Measurements from ENCODE around the gene CDCA8. TPM values are rescaled to one million over a fixed set of nuclear protein-coding genes. Genes with fewer than 3 reads are reported as not detected.
"Not testable (repeated sequence)": the region's sequence is repeated elsewhere in the genome, so short reads cannot be mapped to it uniquely, and the experiment has no call there.

Gene CDCA8
- total RNA-seq, 1 donor from 2014 or later: 1.2 TPM

DNA sequence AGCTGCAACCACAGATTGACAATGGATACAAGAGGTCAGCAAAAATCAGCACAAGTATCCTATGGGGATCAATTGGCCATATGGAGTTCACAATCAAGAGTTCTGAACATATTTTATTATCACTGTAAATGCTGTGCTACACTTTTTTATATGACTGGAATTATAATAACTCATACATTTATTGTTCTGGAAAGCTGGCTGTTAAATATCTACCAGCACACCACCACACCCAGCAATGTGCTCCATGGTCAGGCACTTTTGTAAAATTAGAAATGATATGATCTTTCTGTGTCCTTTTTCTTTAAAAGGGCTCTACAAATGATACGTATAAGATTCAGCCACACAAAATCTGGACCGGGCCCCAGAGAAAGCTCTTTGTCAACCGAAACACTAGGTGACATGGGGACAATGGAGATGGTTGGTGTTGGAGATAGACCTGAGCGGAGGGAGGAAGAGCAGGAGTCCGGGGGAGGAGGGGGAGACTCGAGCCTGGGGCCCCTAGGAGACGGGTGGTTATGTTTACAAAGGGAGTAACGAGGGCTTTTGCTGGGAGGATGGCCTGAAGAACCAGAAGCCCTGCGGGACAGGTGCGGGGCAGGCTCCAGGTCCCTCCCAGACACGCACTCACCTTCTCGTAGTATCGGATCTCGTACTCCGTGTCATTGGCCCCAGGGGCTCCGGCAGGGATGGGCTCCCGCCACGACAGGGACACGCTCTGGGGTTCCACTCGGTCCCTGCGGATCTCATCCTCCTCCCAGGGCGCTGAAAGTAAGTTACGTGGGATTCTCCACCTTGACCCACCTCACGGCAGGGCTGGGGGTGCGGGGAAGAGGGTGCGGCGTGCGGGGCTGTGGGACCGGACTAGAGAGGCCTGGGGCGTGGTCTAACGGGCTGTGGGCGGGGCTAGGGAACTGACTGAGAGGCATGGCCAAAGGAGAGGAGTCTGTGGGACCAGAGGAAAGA is 42.6 kb downstream of the CDCA8 start:
- DNase-seq (ENCODE audit: low spot score): no peak

DNA sequence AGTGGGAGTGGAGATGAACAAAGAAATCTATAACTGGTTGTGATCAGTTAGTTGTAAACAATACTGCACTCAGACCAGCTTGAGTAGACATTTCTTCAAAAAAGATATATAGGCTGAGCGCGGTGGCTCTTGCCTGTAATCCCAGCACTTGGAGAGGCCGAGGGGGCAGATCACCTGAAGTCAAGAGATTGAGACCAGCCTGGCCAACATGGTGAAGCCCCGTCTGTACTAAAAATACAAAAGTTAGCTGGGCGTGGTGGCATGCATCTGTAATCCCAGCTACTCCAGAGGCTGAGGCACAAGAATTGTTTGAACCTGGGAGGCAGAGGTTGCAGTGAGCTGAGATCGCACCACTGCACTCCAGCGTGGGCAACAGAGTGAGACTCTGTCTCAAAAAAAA is 45.7 kb downstream of the CDCA8 start:
- DNase-seq (ENCODE audit: low spot score): not testable (repeated sequence)

DNA sequence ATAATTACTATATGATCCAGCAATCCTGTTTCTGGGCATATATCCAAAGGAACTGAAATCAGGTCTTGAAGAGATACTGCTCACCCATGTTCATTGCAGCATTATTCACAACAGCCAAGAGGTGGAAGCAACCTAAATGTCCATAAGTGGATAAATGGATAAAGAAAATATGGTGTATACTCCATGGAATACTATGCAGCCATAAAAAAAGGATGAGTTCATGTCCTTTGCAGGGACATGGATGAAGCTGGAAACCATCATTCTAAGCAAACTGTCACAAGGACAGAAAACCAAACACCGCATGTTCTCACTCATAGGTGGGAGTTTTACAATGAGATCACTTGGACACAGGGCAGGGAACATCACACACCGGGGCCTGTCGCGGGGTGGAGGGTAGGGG is 46.3 kb downstream of the CDCA8 start:
- not testable (repeated sequence) for DNase-seq (ENCODE audit: low spot score)

DNA sequence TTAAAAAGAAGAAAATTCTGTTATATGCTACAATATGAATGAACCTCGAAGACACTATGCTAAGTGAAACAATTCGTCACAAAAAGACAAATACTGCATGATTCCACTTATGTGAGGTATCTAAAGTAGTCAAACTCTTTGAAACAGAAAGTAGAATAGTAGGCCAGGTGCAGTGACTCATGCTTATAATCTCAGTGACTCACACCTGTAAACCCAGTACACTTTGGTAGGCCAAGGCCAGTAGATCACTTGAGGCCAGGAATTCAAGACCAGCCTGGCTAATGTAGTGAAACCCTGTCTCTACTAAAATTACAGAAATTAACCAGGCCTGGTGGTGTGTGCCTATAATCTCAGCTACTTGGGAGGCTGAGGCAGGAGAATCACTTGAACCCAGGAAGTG is 46.9 kb downstream of the CDCA8 start:
- no peak for DNase-seq (ENCODE audit: low spot score)

DNA sequence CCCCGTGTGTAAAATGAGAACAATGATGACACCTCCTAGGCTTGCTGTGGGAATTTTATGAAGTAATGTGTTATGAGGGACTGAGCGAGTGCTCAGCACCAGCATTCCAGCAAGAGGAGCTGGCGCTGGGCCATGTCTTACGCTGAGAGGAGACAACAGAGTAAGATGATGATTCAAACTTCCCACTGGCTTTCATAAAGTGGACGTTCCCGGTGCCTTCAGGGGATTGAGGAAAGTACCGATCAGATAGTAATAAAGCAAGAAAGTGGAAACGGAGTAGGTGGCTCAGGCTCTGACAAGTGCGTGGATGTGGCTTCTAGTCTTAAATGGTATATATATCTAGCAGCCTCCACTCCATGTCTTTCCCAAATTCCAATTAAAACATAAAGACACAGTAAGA is 48.8 kb downstream of the CDCA8 start:
- no peak for DNase-seq (ENCODE audit: low spot score)

DNA sequence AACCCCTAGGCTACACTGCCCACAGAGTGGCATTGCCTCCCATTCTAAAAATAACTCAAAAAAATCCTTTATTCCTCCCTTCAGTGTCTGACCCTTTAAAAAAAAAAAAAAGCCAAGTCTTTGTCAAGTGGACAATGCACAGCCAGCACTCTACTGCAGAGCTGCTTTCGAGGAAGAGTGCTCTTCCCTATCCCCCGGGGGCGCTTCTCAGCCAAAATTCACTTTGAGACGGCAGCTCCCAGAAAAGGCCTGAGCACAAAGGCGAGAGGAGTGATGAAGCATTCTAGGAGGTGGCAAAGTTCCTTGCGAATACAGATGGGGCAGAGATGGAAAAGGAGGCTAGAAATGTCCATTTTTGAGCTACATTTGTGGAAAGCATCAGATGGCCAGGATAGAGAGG is 49.3 kb downstream of the CDCA8 start:
- no peak for DNase-seq (ENCODE audit: low spot score)

DNA sequence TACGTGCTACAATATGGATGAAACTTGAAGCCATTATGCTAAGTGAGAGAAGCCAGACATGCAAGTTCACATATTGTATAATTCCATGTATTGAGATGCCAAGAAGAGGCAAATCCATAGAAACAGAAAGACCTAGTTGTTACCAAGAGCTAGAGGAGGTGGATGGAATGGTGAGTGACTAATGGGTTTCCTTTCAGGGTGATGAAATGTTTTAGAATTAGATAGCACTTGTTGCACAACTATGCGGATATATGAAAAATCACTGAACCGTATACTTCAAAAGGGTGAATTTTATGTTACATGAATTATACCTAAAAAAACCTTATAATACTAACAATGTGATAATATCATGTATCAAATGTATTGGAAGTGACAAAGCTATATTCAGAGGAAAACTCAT is 54.5 kb downstream of the CDCA8 start:
- DNase-seq (ENCODE audit: low spot score): no peak

DNA sequence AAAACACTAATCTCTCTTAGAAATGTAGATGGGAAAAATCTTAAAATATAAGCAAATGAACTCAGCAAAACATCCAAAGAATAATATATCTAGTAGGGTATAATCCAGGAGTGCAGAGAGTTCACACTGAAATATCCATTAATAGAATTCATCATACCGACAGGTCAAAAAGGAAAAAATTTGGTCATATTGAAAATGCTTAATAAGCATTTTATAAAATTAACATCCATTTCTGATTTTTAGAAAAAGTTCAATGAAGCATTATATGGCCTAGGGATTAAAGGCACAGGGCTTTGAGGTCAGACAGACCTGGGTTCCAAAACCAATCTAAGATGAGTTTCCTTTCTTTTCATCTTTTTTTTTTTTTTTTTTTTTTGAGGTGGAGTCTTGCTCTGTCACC is 56.2 kb downstream of the CDCA8 start:
- DNase-seq (ENCODE audit: low spot score): no peak

DNA sequence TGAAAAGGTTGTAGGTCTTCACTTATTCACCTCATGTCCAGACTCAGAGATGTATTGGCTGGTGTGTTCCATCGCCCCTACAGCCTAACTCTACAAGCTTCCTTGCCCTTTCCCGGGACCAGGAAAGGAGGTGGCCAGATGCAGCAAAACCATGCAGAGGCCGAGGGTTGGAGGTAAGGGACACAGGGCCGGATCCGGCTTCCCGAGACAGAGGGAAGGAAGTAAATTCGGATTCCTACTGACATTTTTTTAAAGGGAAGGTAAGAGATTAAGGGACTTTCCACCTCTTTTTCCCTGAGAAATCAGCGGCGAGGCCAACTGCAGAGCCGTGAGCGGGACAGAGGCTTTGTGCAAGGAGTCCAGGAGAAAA is 59.9 kb downstream of the CDCA8 start:
- DNase-seq (ENCODE audit: low spot score): no peak

DNA sequence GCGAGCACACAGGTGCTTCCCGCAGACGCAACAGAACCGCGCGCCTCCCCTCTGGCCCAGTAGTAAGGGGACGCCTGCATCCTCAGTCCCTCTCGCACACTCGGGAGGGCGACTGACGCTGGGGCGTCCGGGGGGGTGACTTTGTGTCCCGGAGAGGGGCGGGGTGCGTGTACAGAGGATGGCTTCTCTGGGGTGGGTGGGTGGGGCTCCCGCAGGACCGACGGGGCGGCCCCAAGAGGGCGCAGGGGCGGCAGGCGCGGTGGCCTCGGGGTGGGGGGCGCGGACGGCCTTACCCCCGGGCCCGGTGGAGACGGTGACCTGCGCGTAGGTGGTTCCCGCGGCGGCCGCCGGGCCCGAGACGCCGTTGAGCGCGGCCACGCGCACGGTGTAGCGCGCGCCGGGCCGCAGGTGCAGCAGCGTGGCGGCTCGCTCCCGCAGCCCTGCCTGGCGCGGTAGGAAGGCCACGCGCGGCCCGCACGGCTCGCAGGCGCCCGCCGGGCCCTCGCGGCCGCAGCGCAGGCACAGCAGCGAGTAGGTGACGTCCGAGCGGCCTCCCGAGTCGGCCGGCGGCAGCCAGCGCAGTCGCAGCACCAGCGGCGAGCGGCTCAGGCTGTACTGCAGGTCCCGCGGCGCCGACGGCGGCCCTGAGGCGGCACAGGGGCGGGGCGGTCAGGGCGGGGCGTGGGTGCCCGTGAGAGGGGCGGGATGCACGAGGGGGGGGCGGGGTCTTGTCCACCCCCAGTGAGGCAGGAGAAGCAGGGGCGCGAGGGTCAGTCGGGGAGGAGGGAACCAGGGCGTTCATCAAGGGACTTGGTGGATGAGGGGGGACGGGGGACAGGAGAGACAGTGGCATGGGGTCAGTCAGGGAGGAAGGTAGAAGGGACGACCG is 60.5 kb downstream of the CDCA8 start:
- no peak for DNase-seq (ENCODE audit: low spot score)

DNA sequence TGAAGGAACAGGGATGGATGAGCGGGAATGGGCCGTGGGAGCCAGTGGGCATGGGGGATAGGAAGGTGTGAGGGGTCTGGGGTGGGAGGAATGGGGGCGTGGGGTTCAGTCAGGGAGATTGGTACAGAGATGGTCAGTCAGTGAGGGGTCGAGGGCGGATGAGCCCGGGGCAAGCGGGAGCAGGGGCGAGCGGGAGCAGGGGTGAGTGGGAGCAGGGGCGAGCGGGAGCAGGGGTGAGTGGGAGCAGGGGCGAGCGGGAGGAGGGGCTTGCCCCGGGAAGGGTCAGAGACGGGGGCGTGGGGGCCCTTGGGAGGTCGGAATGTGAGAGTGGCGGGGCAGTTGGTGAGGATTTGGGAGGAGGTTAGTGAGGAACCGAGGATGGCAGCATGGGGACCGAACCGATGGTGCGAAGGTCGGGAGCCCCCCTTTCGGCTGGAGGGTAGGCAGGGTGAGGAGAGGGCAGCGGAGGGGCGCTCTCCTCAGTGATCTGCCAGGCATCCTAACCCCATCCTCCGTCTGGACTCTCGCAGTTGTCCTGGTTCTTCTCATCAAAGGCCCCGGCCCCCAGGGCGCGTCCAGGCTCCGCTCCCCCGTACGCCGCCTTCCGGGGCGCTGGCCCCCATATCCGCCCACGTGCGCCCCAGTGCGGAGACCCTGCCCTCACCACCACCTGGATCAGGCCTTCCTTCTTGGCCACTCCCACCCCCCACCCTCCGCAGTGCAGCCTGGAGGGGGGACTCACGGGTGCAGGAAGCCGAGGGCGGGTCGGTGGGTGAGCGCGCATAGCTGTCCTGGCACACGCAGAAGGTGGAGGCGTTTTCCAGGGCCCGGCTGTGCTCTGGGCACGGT is 61.4 kb downstream of the CDCA8 start:
- DNase-seq (ENCODE audit: low spot score): no peak

DNA sequence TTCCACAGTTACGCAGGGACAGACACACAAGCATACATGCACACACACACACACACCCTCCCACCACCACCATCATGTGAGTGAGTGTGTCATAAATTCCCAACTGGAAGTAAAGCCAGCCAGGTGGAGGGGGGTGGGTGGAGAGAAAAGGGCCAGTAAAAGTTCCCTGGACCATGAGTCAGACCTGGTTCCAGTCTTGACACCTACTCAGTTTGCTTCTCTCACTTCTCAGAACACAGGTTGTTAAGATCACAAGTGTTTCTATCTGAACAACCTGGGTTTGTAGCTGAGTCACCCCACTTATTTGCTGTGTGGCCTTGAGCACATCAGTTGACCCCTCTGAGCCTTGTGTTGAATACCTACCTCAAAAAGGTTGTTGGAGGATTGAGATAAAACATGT is 63.0 kb downstream of the CDCA8 start:
- DNase-seq (ENCODE audit: low spot score): no peak

DNA sequence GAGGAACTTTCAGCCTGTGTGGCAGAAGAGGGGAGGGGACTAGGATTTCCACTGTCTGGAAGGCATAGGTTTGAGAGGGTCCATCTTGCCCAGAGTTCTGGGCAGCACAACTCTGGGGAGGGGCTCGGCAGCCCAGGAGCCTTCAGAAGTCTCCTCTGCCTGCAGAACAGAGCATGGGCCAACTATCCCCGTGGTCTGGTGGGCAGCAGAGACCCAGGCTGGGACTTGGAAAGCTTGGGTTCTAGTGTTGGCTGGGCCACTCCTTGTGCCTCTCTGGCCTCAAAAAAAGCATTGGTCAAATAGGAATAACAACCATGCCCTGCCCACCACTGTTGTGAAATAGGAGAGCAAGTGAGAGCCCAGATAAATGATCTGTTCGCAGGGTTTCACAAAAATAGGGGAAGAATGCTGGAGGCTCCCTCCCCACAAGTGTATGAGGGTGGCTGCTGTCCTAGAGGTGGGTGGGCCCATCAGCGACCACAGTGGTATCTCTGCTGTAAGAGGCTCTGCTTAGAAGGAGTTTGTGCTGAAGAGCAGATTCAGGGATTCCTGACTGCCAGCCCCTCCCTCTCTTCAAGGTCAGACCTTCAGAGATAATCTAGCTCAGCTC is 63.7 kb downstream of the CDCA8 start:
- DNase-seq (ENCODE audit: low spot score): no peak

Other genes starting within 250 kb of the CDCA8 start
- gene ZC3H12A, start 217.9 kb upstream of the CDCA8 start, total RNA-seq: 56.6 TPM
- 60.7 TPM for gene MEAF6, start 177.8 kb upstream of the CDCA8 start, total RNA-seq
- 20.0 TPM for gene SNIP1, start 138.2 kb upstream of the CDCA8 start, total RNA-seq
- gene DNALI1, start 135.6 kb upstream of the CDCA8 start, total RNA-seq: 11.5 TPM
- gene GNL2, start 96.6 kb upstream of the CDCA8 start, total RNA-seq: 46.4 TPM
- 1.3 TPM for gene RSPO1, start 57.6 kb upstream of the CDCA8 start, total RNA-seq
- 4.4 TPM for gene EPHA10, start 72.6 kb downstream of the CDCA8 start, total RNA-seq
- 10.2 TPM for gene MANEAL, start 101.3 kb downstream of the CDCA8 start, total RNA-seq
- gene C1orf122, start 115.3 kb downstream of the CDCA8 start, total RNA-seq: 39.3 TPM
- gene YRDC, start 115.7 kb downstream of the CDCA8 start, total RNA-seq: 12.2 TPM
- 31.7 TPM for gene MTF1, start 167.1 kb downstream of the CDCA8 start, total RNA-seq